Measurements from ENCODE around the gene COASY.
"Not testable (repeated sequence)": the region's sequence is repeated elsewhere in the genome, so short reads cannot be mapped to it uniquely, and the experiment has no call there.

COASY gene

GRCh38 chr17:42553161-42553818 lies 8.7 kb upstream of the COASY start:
- DNase-seq (ENCODE audit: low read depth), result no peak

GRCh38 chr17:42553866-42554249 lies 8.1 kb upstream of the COASY start:
- no peak for DNase-seq (ENCODE audit: low read depth)

GRCh38 chr17:42554250-42555121 lies 7.5 kb upstream of the COASY start:
- DNase-seq (ENCODE audit: low read depth), result peak; percentile 47

DNA sequence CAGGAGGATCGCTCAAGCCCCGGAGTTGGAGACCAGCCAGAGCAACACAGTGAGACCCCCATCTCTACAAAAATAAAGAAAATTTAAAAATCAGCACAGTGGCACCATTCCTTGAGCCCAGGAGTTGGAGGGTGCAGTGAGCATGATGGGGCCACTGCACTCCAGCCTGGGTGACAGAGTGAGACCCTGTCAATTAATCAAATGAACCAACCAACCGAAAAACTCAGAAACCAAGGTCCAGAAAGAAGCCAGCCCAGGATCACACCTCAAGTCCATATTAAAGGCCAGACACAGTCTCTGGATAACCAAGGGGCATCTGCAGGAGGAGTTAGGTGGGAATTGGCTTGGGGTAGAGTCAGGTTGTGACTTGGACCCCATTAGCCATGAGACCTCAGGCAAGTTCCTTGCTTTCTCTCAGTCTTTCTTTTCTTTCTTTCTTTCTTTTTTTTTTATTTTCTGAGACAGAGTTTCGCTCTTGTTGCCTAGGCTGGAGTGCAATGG lies 6.8 kb upstream of the COASY start:
- DNase-seq (ENCODE audit: low read depth), result no peak

DNA sequence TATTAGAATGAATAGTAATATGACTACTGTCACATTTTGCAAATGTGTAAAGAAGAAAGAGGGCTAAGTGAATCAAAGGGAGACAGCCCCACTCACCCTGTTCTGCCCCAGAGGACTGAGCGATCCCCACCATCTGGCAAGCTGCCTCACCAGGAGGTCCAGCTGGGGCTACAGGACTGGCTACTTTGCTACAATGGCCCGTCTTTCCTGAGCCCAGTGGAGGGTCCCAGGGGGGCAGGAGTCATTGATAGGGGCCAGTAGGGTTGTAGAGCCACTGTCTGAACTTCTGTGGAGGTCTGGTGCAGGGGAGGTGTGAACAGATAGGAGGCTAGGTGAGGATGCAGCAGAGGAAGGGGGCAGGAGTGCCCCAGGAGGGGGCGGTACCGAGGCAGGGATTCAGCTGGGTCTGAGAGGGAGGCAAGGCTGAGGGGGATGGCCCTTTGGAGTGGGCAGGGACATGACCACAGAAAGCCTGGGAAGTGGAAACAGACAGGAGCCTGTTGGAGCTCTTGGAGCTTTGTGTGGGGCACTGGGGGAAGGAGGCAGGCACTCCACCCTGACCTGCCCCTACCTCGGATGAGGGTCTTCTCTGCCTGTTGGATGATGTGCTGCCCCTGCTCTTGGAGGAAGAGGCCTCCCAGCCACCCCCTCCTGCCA lies 5.9 kb upstream of the COASY start:
- DNase-seq (ENCODE audit: low read depth), result not testable (repeated sequence)

GRCh38 chr17:42559075-42559474 lies 2.9 kb upstream of the COASY start:
- no peak for DNase-seq (ENCODE audit: low read depth)

DNA sequence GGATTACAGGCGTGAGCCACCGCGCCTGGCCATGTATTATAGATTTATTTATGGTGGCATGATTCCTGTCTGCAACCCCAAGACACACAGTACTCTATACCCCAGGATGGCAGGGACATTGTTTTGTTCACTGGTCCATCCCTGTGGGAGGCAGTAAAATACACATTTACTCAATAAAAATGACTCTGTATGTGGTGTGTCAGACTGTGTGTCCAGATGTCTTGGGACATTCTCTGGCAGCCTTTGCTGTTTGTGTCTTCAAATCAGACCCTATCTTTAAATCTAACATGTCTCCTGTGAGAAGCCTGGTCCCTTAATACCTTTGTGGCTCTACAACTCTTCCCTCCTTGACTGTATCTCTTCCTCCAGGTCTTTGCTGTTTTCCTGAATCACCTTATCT lies 1.7 kb upstream of the COASY start:
- DNase-seq (ENCODE audit: low read depth), result no peak

GRCh38 chr17:42562388-42563142 lies 617 bp downstream of the COASY start:
- no peak for DNase-seq (ENCODE audit: low read depth)

DNA sequence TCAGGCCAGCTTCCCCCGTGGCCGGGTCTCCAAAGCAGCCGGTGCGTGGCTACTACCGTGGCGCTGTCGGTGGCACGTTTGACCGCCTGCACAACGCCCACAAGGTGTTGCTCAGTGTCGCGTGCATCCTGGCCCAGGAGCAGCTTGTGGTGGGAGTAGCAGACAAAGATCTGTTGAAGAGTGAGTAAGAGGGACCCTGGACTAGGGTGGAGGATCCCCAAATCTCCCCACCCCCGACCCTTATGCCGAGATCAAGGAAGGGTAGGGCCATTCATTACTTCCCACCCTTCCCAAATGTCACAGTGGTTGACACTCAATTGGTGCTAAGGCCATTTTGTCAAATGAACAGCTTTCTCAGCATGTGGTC lies 1.2 kb downstream of the COASY start:
- no peak for DNase-seq (ENCODE audit: low read depth)

DNA sequence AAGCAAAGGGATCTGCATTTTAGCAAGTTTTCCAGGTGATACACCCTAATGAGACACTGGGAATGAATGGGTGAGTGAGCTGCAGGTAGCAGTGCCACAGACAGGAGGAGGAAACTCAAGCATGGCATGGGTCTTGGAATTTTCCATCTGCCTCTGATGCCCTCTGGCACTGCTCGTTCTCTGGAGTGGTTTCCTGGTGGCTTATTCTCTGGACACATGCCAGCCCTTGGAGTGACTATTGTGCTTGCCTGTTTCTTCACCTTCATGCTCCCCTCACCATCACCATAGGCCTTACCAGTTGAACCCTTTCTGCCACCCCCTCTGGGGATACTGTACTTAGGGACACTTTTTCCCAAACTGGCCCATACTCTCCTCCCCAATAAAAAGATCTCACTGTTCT lies 1.6 kb downstream of the COASY start:
- no peak for DNase-seq (ENCODE audit: low read depth)

DNA sequence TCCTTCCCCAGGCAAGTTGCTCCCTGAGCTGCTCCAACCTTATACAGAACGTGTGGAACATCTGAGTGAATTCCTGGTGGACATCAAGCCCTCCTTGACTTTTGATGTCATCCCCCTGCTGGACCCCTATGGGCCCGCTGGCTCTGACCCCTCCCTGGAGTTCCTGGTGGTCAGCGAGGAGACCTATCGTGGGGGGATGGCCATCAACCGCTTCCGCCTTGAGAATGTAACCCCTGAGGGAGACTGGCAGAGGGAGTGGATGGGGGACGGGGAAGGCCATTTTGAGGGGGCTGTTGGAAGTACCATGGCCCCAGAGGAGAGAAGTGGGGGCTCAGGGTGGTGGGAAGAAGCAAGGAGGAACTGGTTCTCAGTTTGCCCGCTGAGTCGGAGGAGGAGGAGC lies 2.0 kb downstream of the COASY start:
- DNase-seq (ENCODE audit: low read depth), result no peak

DNA sequence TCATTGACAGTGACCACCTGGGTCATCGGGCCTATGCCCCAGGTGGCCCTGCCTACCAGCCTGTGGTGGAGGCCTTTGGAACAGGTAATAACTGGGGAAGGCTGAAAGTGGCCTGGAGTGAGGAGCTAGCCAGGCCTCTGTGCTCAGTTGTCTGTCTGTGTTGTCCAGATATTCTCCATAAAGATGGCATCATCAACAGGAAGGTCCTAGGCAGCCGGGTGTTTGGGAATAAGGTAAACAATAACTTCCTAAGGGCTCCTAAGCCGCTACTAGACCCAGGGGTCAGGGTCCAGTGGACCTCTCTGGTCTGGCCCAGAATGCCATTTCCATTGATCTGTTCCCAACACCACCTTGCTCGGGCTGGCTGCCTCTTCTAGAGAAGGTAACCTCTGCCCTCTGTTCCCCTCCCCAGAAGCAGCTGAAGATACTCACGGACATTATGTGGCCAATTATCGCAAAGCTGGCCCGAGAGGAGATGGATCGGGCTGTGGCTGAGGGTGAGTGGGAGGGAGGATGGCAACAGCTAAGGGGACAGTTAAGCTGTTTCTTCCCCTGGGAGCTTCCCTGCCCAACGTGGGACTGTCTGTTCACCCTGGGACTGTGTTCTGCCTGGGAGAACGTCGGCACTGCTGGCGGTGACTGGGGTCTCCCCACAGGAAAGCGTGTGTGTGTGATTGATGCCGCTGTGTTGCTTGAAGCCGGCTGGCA lies 3.0 kb downstream of the COASY start:
- DNase-seq (ENCODE audit: low read depth), result no peak

DNA sequence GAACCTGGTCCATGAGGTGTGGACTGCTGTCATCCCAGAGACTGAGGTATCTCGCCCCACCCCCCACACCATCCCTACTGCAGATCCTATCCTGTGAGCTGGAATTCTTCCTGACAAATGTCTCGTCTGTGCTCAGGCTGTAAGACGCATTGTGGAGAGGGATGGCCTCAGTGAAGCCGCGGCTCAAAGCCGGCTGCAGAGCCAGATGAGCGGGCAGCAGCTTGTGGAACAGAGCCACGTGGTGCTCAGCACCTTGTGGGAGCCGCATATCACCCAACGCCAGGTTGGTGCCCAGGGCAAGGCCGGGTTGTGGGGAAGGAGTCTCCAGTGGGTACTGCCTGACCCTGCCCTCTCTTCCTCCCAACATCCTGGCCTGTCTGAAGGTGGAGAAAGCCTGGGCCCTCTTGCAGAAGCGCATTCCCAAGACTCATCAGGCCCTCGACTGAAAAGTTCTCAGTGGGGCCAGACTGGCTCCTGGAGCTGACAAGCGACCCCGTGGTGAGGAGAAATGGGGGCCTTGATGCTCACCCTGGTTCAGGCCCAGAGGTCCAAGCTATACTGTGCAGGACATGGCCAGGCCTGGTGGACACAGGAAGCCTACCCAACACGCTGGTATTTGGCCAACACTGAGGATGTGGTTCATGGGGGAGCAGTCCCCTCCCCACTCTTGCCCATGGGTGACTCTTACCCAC lies 3.7 kb downstream of the COASY start:
- no peak for DNase-seq (ENCODE audit: low read depth)

DNA sequence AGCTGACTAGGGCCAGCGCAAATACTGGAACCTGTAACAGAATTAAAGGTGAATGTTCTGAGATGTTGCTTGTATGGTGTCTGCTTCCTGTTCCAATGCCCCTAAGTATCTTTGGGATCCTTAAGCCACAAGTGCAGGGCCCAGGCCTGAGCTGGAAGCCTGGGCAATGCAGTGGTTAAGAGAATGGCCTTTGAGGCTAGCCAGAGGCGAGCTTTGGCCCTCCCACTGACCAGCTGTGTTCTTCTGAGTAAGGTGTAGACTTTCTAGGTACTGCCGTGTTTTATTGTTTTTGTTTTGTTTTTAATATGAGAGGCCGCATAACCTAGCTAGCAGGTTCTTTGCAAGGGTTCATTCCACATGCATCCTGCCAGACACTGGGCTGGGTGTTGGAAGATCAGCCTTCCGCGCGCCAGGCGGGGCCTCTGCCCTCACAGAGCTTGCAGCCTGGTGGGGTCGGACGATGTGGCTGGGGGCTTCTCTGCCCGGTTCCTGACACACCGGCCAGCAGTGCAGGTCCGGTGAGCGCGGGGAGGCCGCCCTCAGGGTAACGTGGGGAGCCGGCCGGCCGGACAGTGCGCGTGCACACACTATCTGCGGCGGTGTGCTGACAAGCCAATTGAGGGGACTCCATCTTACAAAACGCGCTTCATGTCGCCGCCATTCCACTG lies 4.4 kb downstream of the COASY start:
- no peak for DNase-seq (ENCODE audit: low read depth)

- peak; percentile 85 for DNase-seq (ENCODE audit: low read depth)
Observed at GRCh38 chr17:42566883-42567573, 5.1 kb downstream of the COASY start, which contains the start of gene MLX. TSS of gene MLX (plus strand) at chr17:42567100. CDS start at chr17:42567125, 25 bp downstream.

DNA sequence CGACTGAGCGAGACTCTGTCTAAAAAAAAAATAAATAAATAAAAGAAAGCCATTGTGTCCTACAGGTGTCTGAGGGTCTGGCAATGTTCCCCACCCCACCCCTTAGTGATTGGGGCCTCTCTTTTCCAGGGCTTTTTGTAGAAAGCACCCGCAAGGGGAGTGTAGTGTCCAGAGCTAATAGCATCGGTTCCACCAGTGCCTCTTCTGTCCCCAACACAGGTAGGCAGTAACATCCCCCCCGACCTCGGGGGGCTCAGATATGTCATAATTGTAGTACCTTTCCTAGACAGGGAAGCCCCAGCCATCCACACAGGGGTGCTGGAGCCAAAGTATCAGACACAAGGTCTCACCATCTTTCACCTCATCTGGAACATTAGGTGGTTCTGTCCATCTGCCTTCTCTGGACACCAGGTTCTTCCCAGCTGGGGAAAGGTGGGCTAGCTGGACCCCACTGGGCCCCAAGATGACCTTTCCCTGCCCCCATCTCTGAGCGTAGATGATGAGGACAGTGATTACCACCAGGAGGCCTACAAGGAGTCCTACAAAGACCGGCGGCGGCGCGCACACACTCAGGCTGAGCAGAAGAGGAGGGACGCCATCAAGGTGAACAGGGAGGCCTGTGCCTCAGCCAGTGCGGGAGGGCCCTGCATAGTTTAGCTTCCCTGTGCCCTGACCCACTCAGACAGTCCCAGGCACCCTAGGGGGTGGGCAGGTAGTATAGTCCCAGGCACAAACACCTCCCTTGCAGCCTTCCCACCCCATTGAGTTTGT lies 6.6 kb downstream of the COASY start:
- DNase-seq (ENCODE audit: low read depth), result no peak

- no peak for DNase-seq (ENCODE audit: low read depth)
Observed at GRCh38 chr17:42571435-42572225, 9.7 kb downstream of the COASY start.

DNA sequence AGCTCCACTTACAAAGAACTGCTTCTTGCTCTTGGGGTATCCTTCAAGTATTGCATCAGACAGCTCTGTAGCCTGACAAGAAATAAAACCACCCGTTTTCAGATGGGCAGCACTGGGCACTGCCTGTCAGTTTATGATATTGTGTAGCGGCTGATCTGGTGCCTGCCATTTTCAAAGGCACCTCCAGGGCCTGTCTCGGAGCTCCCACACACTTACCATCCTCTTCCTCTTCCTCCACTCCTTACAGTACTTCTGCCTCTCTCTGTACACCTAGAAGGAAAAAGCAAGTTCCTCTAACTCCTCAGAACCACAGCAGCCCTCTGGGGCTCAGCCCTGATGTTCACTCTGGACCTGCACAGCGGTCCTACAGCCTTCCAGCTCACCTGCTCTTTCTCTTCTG lies 11.1 kb downstream of the COASY start:
- no peak for DNase-seq (ENCODE audit: low read depth)

Measured in stimulated activated CD8-positive, alpha-beta memory T cell treated with anti-CD3 and anti-CD28 coated beads, Interleukin-12 subunit alpha, Interleukin-12 subunit beta, amount 100 ng/mL, for 1 hour (primary cell).